ENCODE data around the gene SENP1. TPM values are rescaled to one million over a fixed set of nuclear protein-coding genes. Genes with fewer than 3 reads are reported as not detected.

Gene SENP1
- total RNA-seq, 1 donor from 2014 or later, result 9.6 TPM

DNA sequence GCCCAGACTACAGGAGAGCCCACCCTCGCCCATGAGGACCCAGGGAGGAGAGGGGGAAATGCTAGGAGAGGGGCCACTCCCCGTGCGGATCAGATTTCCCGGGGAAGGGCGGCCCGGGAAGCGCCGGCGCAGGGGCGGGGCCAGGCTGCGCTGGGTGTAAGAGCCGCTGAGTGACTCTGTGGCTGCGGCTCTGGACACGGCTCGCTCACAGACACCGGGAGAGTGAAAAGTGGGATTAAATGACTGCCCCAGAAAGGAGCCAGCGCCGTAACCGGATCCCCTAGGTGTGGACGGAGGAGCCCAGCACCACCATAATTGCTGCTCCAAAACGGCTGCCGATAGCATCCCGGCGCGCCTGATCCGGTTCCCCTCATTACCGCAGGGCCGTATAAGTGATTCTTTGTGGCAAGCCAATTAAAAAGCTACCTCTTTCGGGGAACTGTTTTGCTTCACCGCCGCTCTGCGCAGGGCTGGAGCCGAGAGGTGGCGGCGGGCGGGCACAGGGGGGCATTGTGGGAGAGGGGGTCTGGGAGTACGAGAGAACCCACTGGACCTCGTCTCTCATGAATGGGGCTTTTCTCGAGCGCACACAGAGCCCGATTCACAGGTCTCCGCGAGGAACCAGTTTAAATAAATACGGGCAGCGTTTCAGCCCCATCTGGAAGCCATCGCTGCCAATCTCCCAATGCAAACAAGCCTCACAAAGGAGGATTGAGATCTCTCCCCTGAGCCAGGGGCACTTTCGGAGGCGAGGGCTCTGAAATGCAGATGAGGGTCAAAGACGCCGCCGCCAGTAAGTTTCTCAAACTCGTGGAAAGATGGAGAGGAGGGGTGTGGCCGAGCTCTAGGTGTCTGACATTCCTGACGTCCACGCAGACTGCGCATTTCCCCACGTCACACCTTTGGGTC is 104.1 kb downstream of the SENP1 start:
- DNase-seq (ENCODE audit: low read depth in 2 of 2), result peak in 1 of 2 donors; percentile 49

DNA sequence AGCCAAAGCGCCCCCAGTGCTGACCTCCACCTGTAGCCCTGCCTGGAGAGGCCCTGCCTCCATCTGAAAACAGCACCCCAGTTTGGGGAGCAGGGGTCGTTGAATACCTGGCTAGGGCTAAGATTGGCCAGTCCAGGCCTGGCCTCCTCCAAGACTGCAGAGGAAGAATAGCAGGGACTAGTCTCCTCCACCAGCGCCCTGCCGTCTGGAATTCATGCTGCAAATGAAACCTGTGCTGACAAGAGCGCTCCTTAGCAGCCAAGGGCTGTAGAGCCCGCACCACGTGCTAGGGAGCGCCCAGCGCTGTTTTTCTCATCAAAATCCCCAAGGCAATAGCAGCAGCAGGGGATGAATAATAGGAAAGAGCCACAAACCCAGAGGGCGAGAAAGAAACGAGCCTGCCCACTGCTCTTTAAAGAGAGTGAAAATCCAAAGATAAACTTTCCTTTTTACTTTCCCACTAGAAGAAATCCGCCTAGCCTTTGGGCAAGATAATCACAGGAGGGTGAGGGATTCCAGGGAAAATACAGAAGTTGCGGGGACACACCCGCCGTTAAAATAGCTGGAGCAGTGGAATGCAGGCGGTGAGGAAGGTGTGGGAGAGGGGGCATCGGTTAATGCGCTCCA is 104.9 kb downstream of the SENP1 start:
- DNase-seq (ENCODE audit: low read depth in 2 of 2), result peak; percentile 4 to 49

- DNase-seq (ENCODE audit: low read depth in 2 of 2), result no peak
These were observed 106.1 kb downstream of the SENP1 start for GRCh38 chr12:47999816-48000215.

GRCh38 chr12:47997321-47997720 is 108.6 kb downstream of the SENP1 start:
- DNase-seq (ENCODE audit: low read depth in 2 of 2), result no peak

DNA sequence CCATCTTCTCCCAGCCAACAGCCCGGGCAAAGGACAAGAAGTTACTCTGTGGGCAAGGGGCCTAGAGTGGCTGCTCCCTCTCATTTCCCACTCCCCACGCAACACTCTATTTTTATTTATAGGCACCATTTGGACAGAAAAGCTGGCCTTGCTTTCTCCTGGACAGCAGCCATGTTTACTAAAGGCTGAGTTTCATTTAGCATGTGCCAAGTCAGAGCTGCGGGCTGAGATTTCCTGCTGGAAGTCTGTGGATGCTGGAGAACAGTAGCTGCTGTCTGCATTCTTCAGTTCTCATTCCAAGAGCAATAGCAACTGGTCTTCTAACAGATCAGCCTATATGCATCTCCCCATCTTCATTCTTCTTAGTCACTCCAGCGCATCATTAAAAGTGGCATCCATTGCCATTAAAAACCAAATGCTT is 109.9 kb downstream of the SENP1 start:
- DNase-seq (ENCODE audit: low read depth in 2 of 2), result no peak

- DNase-seq (ENCODE audit: low read depth in 2 of 2), result no peak
These were observed 112.4 kb downstream of the SENP1 start for GRCh38 chr12:47993491-47993890.

Other genes with a start within 250 kb of the SENP1 start
- under 0.01 TPM in 2 replicates for gene VDR, start 201.1 kb downstream of the SENP1 start, total RNA-seq
- gene TMEM106C, start 142.5 kb downstream of the SENP1 start, total RNA-seq, result 54.6 and 68.0 TPM in 2 replicates
- gene COL2A1, start 101.6 kb downstream of the SENP1 start, total RNA-seq, result not detected in 2 replicates
- gene PFKM, start 13.3 kb upstream of the SENP1 start, total RNA-seq, result 36.3 and 45.3 TPM in 2 replicates
- 14.0 and 15.6 TPM in 2 replicates for gene ASB8, start 51.4 kb upstream of the SENP1 start, total RNA-seq
- under 0.01 TPM in 1 of 2 replicates, not detected in the other for gene CCDC184, start 77.6 kb upstream of the SENP1 start, total RNA-seq
- gene OR10AD1, start 97.2 kb upstream of the SENP1 start, total RNA-seq, result not detected in 2 replicates
- 0.51 and 1.0 TPM in 2 replicates for gene ZNF641, start 244.8 kb upstream of the SENP1 start, total RNA-seq